WI38 (cell line): ENCODE data around the gene FKBP14.

Experiments used
- H3K4me3 ChIP-seq: 2 replicates; pipeline ENCODE4 v1.5.1; 2011; ENCODE audit warnings: low read depth, mild to moderate bottlenecking, control low read depth, low read length
- CTCF ChIP-seq: IDR thresholded peaks from 2 replicates; pipeline ENCODE4 v1.5.1; 2012; ENCODE audit warnings: low read depth, mild to moderate bottlenecking, control low read depth, low read length

FKBP14 gene

GRCh38 chr7:30034501-30034900, 8.0 kb upstream of the FKBP14 start:
- H3K4me3 ChIP-seq: no peak overlapping the region
- TF ChIP-seq CTCF: no peak

GRCh38 chr7:30032310-30033125, 6.0 kb upstream of the FKBP14 start:
- H3K4me3 ChIP-seq: no peak overlapping the region
- TF ChIP-seq CTCF: no peak

- peak overlapping the region; percentile 77 for H3K4me3 ChIP-seq
- no peak for TF ChIP-seq CTCF
Observed at GRCh38 chr7:30029696-30030095, 3.2 kb upstream of the FKBP14 start.

GRCh38 chr7:30028749-30029635, 2.5 kb upstream of the FKBP14 start:
- H3K4me3 ChIP-seq: peak overlapping the region; percentile 77
- no peak for TF ChIP-seq CTCF

GRCh38 chr7:30028216-30028748, 1.8 kb upstream of the FKBP14 start, which contains the start of gene PLEKHA8:
TSS of gene PLEKHA8 (plus strand) at chr7:30028412. CDS start at chr7:30028763, 351 bp downstream.
- TF ChIP-seq CTCF: no peak
- peak within 1 kb of the TSS; percentile 77 for H3K4me3 ChIP-seq

GRCh38 chr7:30027740-30028215, 1.3 kb upstream of the FKBP14 start:
- TF ChIP-seq CTCF: no peak
- peak overlapping the region; percentile 77 for H3K4me3 ChIP-seq

- peak overlapping the region; percentile 77 for H3K4me3 ChIP-seq
- no peak for TF ChIP-seq CTCF
Observed at GRCh38 chr7:30027065-30027456, 559 bp upstream of the FKBP14 start.
